ENCODE data around the gene SH3RF3. TPM values are rescaled to one million over a fixed set of nuclear protein-coding genes. Genes with fewer than 3 reads are reported as not detected.

SH3RF3 gene
- total RNA-seq, 1 donor from 2014 or later: 59.5 TPM

DNA sequence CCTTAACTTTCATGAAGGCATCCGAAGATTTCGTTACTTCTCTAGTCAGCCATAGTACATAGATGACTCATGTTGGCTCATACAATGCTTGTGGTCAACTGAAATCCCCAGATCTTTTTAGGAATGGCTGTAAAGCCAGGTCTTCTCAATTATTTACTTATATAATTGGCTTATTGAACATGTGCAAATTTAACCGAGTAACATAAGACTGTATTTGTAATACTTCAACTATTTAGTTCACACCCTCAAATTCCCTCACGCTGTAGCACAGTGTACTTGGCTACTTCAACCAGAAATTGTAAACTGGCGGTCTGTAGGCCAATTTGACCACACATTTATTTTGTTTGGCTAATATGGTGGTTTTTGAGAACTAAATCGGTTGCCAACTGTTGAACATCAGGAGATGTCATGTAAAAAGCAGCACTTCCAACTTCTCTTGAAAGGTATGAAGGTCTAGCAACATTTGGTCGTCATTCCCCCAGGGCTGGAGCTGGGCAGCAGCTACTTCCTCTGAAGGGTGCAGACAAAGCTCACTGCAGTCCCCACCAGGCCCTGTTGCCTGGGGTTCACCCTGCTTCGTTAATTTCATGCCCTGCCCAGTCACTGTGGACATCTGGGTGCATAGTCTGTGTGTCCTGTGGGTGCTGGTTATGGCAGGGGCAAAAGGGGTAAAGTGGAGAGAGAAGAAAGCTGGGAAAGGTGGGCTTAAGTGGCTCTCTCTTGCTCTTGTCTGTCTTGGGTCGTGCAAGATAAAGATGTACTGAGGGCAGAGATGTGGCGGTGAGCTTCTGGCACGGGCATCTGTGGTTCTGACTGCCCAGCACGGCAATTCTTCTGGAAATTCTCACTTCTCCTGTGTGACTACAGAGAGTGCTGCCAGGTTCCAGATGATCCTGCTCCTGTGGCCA, 3.2 kb upstream of the SH3RF3 start:
- H3K36me3 Mint-ChIP-seq (ENCODE audit: low read depth): peaks cover 8% of the 10 kb centered on the region
- peak overlapping the region; percentile 88 for H3K27ac Mint-ChIP-seq (ENCODE audit: unreplicated experiment)
- H3K9me3 Mint-ChIP-seq (ENCODE audit: low read depth): no peaks in the 10 kb centered on the region
- no peaks in the 10 kb centered on the region for H3K27me3 Mint-ChIP-seq (ENCODE audit: low read depth)
- peak overlapping the region; percentile 86 for H3K4me3 Mint-ChIP-seq (ENCODE audit: unreplicated experiment)
- no peak for DNase-seq (ENCODE audit: low spot score)
- H3K4me1 Mint-ChIP-seq (ENCODE audit: low read depth): peaks cover 35% of the 10 kb centered on the region
- TF ChIP-seq, protein P1, sequence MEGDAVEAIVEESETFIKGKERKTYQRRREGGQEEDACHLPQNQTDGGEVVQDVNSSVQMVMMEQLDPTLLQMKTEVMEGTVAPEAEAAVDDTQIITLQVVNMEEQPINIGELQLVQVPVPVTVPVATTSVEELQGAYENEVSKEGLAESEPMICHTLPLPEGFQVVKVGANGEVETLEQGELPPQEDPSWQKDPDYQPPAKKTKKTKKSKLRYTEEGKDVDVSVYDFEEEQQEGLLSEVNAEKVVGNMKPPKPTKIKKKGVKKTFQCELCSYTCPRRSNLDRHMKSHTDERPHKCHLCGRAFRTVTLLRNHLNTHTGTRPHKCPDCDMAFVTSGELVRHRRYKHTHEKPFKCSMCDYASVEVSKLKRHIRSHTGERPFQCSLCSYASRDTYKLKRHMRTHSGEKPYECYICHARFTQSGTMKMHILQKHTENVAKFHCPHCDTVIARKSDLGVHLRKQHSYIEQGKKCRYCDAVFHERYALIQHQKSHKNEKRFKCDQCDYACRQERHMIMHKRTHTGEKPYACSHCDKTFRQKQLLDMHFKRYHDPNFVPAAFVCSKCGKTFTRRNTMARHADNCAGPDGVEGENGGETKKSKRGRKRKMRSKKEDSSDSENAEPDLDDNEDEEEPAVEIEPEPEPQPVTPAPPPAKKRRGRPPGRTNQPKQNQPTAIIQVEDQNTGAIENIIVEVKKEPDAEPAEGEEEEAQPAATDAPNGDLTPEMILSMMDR (IDR thresholded peaks at IDR 0.05): no peak

DNA sequence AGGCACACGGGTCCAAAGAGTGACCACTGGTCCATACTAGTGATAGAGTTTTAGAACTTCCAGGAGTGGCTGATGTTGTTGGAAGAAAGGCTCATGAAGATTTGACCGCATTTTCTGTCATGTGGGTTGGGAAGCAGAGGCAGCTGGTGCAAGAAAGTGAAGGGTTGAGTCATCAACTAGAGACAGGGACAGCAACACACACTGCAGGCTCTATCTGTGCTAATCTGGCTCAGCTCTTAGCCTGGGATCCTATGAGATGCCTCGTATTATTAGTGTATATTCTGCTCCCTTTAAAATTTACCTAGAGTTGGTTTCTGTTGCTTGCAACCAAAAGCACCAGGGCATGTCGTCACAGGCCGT, 2.5 kb upstream of the SH3RF3 start:
- Mint-ChIP-seq H3K4me1 (ENCODE audit: low read depth) (peaks cover 39% of the 10 kb centered on the region), H3K4me3 (ENCODE audit: unreplicated experiment) (peak overlapping the region; percentile 86), H3K36me3 (ENCODE audit: low read depth) (peaks cover 8% of the 10 kb centered on the region), H3K27ac (ENCODE audit: unreplicated experiment) (peak overlapping the region; percentile 88), H3K27me3 (ENCODE audit: low read depth) (no peaks in the 10 kb centered on the region), H3K9me3 (ENCODE audit: low read depth) (no peaks in the 10 kb centered on the region)
- no peak for DNase-seq (ENCODE audit: low spot score)
- TF ChIP-seq, protein P1 (IDR thresholded peaks at IDR 0.05): no peak

DNA sequence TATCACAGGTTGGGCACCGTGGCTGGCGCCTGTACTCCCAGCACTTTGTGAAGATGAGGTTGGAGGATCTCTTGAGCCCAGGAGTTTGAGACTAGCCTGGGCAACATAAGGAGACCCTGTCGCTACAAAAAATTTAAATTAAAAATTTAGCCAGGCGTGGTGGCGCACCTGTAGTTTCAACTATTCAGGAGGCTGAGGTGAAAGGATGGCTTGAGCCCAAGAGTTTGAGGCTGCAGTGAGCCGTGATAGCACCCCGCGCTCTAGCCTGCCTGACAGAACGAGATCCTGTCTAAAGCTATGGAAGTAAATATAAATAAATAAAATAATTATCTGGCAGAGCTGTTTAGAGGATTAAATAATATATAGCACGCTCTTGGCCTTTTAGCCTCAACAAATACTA, 1.4 kb upstream of the SH3RF3 start:
- no peaks in the 10 kb centered on the region for H3K27me3 Mint-ChIP-seq (ENCODE audit: low read depth)
- peak overlapping the region; percentile 77 for H3K27ac Mint-ChIP-seq (ENCODE audit: unreplicated experiment)
- peaks cover 8% of the 10 kb centered on the region for H3K36me3 Mint-ChIP-seq (ENCODE audit: low read depth)
- H3K9me3 Mint-ChIP-seq (ENCODE audit: low read depth): no peaks in the 10 kb centered on the region
- TF ChIP-seq, protein P1 (IDR thresholded peaks at IDR 0.05): no peak
- H3K4me3 Mint-ChIP-seq (ENCODE audit: unreplicated experiment): peak overlapping the region; percentile 86
- H3K4me1 Mint-ChIP-seq (ENCODE audit: low read depth): peaks cover 48% of the 10 kb centered on the region
- DNase-seq (ENCODE audit: low spot score): no peak

GRCh38 chr2:109128048-109128615, 873 bp upstream of the SH3RF3 start:
- Mint-ChIP-seq H3K4me1 (ENCODE audit: low read depth) (peaks cover 54% of the 10 kb centered on the region), H3K4me3 (ENCODE audit: unreplicated experiment) (peak overlapping the region; percentile 86), H3K27ac (ENCODE audit: unreplicated experiment) (peak overlapping the region; percentile 85), H3K27me3 (ENCODE audit: low read depth) (no peaks in the 10 kb centered on the region), H3K9me3 (ENCODE audit: low read depth) (no peaks in the 10 kb centered on the region), H3K36me3 (ENCODE audit: low read depth) (peaks cover 8% of the 10 kb centered on the region)
- TF ChIP-seq, protein P1 (IDR thresholded peaks at IDR 0.05): peak; percentile 98
- DNase-seq (ENCODE audit: low spot score): no peak

- Mint-ChIP-seq H3K4me1 (ENCODE audit: low read depth) (peaks cover 67% of the 10 kb centered on the region), H3K9me3 (ENCODE audit: low read depth) (no peaks in the 10 kb centered on the region), H3K36me3 (ENCODE audit: low read depth) (peaks cover 8% of the 10 kb centered on the region), H3K4me3 (ENCODE audit: unreplicated experiment) (peak overlapping the region; percentile 86), H3K27ac (ENCODE audit: unreplicated experiment) (peak overlapping the region; percentile 67), H3K27me3 (ENCODE audit: low read depth) (no peaks in the 10 kb centered on the region)
- DNase-seq (ENCODE audit: low spot score): no peak
- TF ChIP-seq, protein P1 (IDR thresholded peaks at IDR 0.05): no peak
These were observed 433 bp downstream of the SH3RF3 start for GRCh38 chr2:109129356-109129920.

Data from chondrocyte (in vitro differentiated cells).